HEK293T (cell line): ENCODE data around the gene EPHB2.

Experiments used
- BHLHE40 ChIP-seq: fragments of 450-650 bp; IDR thresholded peaks from 2 replicates; pipeline ENCODE4 v1.6.1; 2016; ENCODE audit warnings: mild to moderate bottlenecking, moderate library complexity, borderline replicate concordance
- ELF4 ChIP-seq: fragments of 450-650 bp; IDR thresholded peaks from 2 replicates; pipeline ENCODE4 v1.6.1; 2017; ENCODE audit warnings: antibody characterized with exemption
- FOXM1 ChIP-seq: fragments of 450-650 bp; IDR thresholded peaks from 2 replicates; pipeline ENCODE4 v1.6.1; 2017; ENCODE audit warnings: mild to moderate bottlenecking, borderline replicate concordance
- NFRKB ChIP-seq: fragments of 450-650 bp; IDR thresholded peaks from 2 replicates; pipeline ENCODE4 v1.6.1; 2016; ENCODE audit warnings: mild to moderate bottlenecking, moderate library complexity
- PKNOX1 ChIP-seq: fragments of 450-650 bp; IDR thresholded peaks from 2 replicates; pipeline ENCODE4 v1.6.1; 2016
- SP1 ChIP-seq: fragments of 450-650 bp; IDR thresholded peaks from 2 replicates; pipeline ENCODE4 v1.6.1; 2017
- ZNF384 ChIP-seq: fragments of 450-650 bp; IDR thresholded peaks from 2 replicates; pipeline ENCODE4 v1.6.1; 2016

GRCh38 chr1:22749503-22749902, 38.9 kb downstream of the EPHB2 start:
- TF ChIP-seq BHLHE40: no peak
- no peak for TF ChIP-seq ZNF384
- TF ChIP-seq SP1: no peak
- no peak for TF ChIP-seq ELF4
- no peak for TF ChIP-seq FOXM1
- no peak for TF ChIP-seq PKNOX1
- no peak for TF ChIP-seq NFRKB
